ENCODE results near the gene CD96. TPM values are rescaled to one million over a fixed set of nuclear protein-coding genes. Genes with fewer than 3 reads are reported as not detected.
"Not testable (repeated sequence)": the region's sequence is repeated elsewhere in the genome, so short reads cannot be mapped to it uniquely, and the experiment has no call there.

CD96 gene
- total and polyA plus RNA-seq, 2 donors (not counting 3 experiments of a cell fraction or from before 2014, with no cell fraction given): not detected

DNA sequence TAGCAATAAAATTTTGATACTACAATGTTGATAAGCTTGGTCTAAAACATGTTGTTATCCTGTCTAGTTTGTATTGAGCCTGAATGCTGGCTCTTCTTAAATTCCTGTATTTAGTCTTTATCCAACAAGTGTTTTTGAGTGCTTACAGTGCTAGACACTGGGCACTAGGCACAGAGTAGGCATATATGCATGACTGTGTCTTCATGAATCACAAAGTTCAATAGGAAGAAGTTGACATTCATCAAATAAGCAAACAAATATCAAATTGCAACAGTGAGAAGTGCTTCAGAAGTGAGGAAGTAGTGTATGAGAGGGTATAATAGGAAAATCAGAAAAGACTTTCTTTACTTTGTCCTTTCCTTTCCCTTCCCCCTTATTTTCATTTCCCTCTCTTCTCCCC lies 6.8 kb downstream of the CD96 start:
- H3K9me3 ChIP-seq (replicated peaks; ENCODE audit: control insufficient read depth, insufficient read depth, low read length): no peaks in the 10 kb centered on the region
- no peaks in the 10 kb centered on the region for H3K36me3 ChIP-seq (ENCODE audit: control insufficient read depth in 2 of 2, extremely low read depth in 1 of 2, insufficient read depth in 2 of 2, low read length in 2 of 2)
- intact Hi-C loops (cut with micrococcal nuclease) (no loop called here), dilution Hi-C loops (cut with MboI; ENCODE audit: extremely low pct_ligation_motif_present, low sequenced_read_pairs) (no loop called here)
- CTCF ChIA-PET: no interaction called here
- no peaks in the 10 kb centered on the region for H3K9me1 ChIP-seq (replicated peaks; ENCODE audit: control insufficient read depth, extremely low read depth, insufficient read depth, low read length)
- no peak for DNase-seq (ENCODE audit: low read depth, low spot score)
- POLR2A ChIA-PET: no interaction called here
- peaks cover 0 to 2% of the 10 kb centered on the region in 2 experiments for H3K27me3 ChIP-seq (ENCODE audit: control insufficient read depth in 2 of 2, insufficient read depth in 2 of 2, low read length in 2 of 2)
- no TSS peak for BruUV-seq (replicated peaks)
- TF ChIP-seq MYC (IDR thresholded peaks at IDR 0.05; ENCODE audit: low read depth, low read length) (no peak), POLR2A (IDR thresholded peaks at IDR 0.05; ENCODE audit: low read depth, low read length) (no peak), GATA2 (IDR thresholded peaks at IDR 0.05; ENCODE audit: insufficient read depth, insufficient read length, low read depth, low read length) (no peak), JUN (IDR thresholded peaks at IDR 0.05; ENCODE audit: borderline replicate concordance, insufficient read depth, insufficient read length, low read depth) (no peak), EZH2 (IDR thresholded peaks at IDR 0.05; ENCODE audit: borderline replicate concordance, low read depth, low read length, severe bottlenecking) (no peak), FOS (IDR thresholded peaks at IDR 0.05; ENCODE audit: borderline replicate concordance, insufficient read depth, low read length) (no peak), POLR2AphosphoS5 (IDR thresholded peaks at IDR 0.05; ENCODE audit: insufficient read depth, low read depth, low read length) (no peak)
- TF ChIP-seq, protein P1, sequence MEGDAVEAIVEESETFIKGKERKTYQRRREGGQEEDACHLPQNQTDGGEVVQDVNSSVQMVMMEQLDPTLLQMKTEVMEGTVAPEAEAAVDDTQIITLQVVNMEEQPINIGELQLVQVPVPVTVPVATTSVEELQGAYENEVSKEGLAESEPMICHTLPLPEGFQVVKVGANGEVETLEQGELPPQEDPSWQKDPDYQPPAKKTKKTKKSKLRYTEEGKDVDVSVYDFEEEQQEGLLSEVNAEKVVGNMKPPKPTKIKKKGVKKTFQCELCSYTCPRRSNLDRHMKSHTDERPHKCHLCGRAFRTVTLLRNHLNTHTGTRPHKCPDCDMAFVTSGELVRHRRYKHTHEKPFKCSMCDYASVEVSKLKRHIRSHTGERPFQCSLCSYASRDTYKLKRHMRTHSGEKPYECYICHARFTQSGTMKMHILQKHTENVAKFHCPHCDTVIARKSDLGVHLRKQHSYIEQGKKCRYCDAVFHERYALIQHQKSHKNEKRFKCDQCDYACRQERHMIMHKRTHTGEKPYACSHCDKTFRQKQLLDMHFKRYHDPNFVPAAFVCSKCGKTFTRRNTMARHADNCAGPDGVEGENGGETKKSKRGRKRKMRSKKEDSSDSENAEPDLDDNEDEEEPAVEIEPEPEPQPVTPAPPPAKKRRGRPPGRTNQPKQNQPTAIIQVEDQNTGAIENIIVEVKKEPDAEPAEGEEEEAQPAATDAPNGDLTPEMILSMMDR (IDR thresholded peaks at IDR 0.05; ENCODE audit: extremely low read depth in 1 of 2, insufficient read depth in 1 of 2, low read depth in 1 of 2, low read length in 2 of 2): no peak
- TF ChIP-seq, protein P2, sequence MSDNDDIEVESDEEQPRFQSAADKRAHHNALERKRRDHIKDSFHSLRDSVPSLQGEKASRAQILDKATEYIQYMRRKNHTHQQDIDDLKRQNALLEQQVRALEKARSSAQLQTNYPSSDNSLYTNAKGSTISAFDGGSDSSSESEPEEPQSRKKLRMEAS (IDR thresholded peaks at IDR 0.05; ENCODE audit: insufficient read depth, insufficient read length): no peak
- H3K4me1 ChIP-seq (ENCODE audit: control insufficient read depth, extremely low read depth, insufficient read depth, low read length): no peaks in the 10 kb centered on the region
- H3K9ac ChIP-seq (replicated peaks; ENCODE audit: extremely low read depth, insufficient read depth, low read length): no peak overlapping the region
- no peak overlapping the region for H2AFZ ChIP-seq (ENCODE audit: low read depth, low read length)
- no peaks in the 10 kb centered on the region for H3K79me2 ChIP-seq (ENCODE audit: control insufficient read depth, insufficient read depth, low read length)
- FAIRE-seq: no peak
- H4K20me1 ChIP-seq (replicated peaks; ENCODE audit: control insufficient read depth, extremely low read depth, insufficient read depth, low read length): no peaks in the 10 kb centered on the region
- no peak overlapping the region for H3K4me2 ChIP-seq (ENCODE audit: insufficient read depth, low read length)
- H3K4me3 ChIP-seq (replicated peaks in 1 of 3; ENCODE audit: insufficient read depth in 1 of 3, low read depth in 1 of 3, low read length in 3 of 3): no peak overlapping the region
- no peak overlapping the region for H3K27ac ChIP-seq (ENCODE audit: insufficient read depth, low read depth, low read length)

DNA sequence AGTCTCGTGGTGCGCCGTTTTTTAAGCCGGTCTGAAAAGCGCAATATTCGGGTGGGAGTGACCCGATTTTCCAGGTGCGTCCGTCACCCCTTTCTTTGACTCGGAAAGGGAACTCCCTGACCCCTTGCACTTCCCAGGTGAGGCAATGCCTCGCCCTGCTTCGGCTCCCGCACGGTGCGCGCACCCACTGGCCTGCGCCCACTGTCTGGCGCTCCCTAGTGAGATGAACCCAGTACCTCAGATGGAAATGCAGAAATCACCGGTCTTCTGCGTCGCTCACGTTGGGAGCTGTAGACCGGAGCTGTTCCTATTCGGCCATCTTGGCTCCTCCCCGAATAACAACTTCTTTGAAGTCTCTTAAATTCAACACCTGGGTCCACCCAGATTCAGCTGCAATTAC lies 19.9 kb downstream of the CD96 start:
- H3K9ac ChIP-seq (replicated peaks; ENCODE audit: extremely low read depth, insufficient read depth, low read length); H3K4me2 ChIP-seq (ENCODE audit: insufficient read depth, low read length); H3K27me3 ChIP-seq (ENCODE audit: control insufficient read depth in 2 of 2, insufficient read depth in 2 of 2, low read length in 2 of 2); CTCF ChIA-PET; DNase-seq (ENCODE audit: low read depth, low spot score); intact Hi-C loops (cut with micrococcal nuclease); H3K9me1 ChIP-seq (replicated peaks; ENCODE audit: control insufficient read depth, extremely low read depth, insufficient read depth, low read length); H3K36me3 ChIP-seq (ENCODE audit: control insufficient read depth in 2 of 2, extremely low read depth in 1 of 2, insufficient read depth in 2 of 2, low read length in 2 of 2); BruUV-seq (replicated peaks); H3K27ac ChIP-seq (ENCODE audit: insufficient read depth, low read depth, low read length); H3K4me1 ChIP-seq (ENCODE audit: control insufficient read depth, extremely low read depth, insufficient read depth, low read length); H3K9me3 ChIP-seq (replicated peaks; ENCODE audit: control insufficient read depth, insufficient read depth, low read length); dilution Hi-C loops (cut with MboI; ENCODE audit: extremely low pct_ligation_motif_present, low sequenced_read_pairs); H3K4me3 ChIP-seq (replicated peaks in 1 of 3; ENCODE audit: insufficient read depth in 1 of 3, low read depth in 1 of 3, low read length in 3 of 3); H2AFZ ChIP-seq (ENCODE audit: low read depth, low read length); H4K20me1 ChIP-seq (replicated peaks; ENCODE audit: control insufficient read depth, extremely low read depth, insufficient read depth, low read length); H3K79me2 ChIP-seq (ENCODE audit: control insufficient read depth, insufficient read depth, low read length); POLR2A ChIA-PET; FAIRE-seq: not testable (repeated sequence)

All from endothelial cell of umbilical vein (primary cell).